NCI-H526 (cell line): ENCODE data around the gene SRSF4.
"Not testable (repeated sequence)": the region's sequence is repeated elsewhere in the genome, so short reads cannot be mapped to it uniquely, and the experiment has no call there.

Experiments used
- DNase-seq, 2 experiments: peaks; one replicate each; lab custom pipeline; 2025; lab: John Stamatoyannopoulos, UW

SRSF4 gene

GRCh38 chr1:29162476-29163138 is 19.1 kb downstream of the SRSF4 start:
- DNase-seq = no peak

- no peak for DNase-seq
These were observed 19.7 kb downstream of the SRSF4 start for GRCh38 chr1:29162025-29162424.

DNA sequence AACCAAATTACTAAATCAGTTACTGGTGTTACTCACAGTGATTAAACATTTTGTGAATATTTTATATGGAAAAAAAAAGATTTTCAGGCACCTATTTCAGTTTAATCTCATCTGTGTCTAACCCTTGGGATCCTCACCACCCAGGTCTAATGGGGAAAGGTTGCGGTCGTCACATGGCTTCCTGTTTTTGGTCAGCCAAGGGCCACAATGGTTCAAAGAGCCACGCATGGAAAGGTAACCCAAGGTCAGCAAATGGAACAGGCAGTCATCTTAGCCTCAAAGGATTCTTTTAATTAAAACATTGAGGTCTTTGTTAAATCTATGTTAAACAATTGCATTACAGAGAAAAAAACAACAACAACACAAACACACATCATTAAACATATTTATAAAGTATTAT is 21.9 kb downstream of the SRSF4 start:
- DNase-seq = no peak

GRCh38 chr1:29157269-29157601 is 24.5 kb downstream of the SRSF4 start:
- DNase-seq = no peak

DNA sequence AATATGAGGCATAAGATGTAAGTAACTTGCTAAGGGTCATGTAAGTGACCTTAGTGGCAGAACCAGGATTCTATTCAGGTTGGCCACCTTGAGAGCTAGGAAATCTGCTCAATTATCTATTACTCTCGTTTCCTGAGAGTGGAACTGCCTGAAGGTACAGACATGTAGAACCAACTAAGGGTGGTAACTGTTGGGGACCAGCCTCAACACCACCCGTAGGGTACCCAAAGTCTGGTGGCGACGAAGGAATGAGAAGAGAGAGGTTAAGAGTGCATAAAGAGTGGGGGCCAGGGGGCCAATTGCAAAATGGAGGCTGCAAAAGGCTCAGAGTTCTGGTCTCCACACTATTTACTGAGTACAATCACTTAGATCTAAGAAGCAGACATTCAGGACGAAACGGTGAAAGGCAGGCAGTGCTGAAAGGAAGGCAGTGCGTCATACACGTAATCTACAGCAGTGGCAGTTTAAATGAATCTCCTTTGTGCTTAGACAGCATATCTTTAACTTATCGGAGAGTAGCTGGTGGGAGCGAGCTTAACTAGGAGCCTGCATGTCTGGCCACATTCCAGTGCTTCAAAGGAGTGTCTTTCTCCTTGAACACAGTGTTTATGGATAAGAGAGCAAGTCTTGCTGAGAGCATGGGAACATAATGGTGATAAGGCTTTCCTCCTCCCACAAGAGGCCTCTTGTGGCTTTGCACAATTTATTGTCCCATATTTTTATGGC is 25.0 kb downstream of the SRSF4 start:
- DNase-seq = no peak

DNA sequence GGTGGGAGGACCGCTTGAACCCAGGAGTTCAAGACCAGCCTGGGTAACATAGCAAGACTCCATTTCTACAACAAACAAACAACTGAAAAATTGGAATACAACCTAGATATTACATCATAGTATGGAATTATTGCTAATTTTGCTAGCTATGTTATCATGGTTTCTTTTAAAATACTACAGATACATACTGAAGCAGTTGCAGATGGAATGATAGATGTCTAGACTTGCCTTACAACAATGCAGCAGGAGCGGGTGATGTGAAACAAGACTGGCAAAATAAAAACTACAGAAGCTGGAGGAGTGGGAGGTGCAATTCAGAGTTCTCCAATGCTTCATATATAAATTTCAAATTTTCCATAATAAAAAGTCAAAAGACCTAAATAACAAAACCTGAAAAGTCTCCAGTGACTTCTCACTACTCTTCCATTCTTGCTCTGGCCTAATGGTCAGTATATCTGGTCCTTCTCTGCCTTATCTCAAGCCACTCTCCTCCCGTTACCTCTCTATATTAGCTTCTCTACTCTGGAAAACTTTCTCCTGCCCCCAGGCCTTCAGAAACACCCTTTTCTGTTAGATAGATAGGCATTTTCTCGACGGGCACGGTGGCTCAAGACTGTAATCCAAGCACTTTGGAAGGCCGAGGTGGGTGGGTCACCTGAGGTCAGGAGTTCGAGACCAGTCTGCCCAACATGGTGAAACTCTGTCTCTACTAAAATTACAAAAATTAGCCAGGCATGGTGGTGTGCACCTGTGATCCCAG is 29.5 kb downstream of the SRSF4 start:
- no peak for DNase-seq

GRCh38 chr1:29150346-29150745 is 31.4 kb downstream of the SRSF4 start:
- DNase-seq = not testable (repeated sequence)

DNA sequence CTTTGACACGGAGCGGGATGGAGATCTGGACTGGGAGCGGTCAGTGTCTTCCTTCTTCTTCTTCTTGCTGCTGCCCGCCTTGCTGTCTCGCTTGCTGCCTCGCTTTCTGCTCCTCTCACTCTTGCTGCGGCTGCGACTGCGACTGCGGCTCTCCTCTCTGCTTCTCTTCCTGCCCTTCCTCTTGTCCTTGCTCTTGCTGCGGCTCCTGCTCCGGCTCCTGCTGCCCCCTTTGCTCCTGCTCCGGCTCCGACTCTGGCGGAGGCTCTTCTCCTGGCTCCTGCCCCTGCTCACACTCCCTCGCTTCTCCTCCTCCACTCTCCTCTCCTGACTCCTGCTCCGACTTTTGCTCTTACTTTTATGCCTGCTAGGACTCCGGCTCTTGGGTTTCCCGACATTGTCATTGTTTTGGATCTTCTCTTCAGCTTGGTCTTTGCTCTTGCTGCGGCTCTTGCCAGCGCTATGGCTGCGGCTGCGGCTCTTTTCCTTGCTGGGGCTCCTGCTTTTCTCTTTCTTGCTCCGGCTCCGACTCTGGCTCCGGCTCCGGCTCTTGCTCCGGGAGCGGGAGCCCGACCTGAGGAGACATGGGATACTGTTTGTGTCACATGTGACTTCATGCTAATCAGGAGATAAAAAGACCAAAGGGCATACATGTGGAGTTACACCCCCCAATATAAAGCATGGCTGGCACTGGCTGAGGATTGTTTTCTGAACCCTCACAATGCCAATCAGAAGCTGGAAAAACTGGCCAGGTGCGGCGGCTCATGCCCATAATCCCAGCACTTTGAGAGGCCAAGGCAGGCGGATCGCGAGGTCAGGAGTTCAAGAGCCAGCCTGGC is 32.8 kb downstream of the SRSF4 start:
- DNase-seq = no peak

- no peak for DNase-seq
These were observed 35.8 kb downstream of the SRSF4 start for GRCh38 chr1:29145739-29146437.

DNA sequence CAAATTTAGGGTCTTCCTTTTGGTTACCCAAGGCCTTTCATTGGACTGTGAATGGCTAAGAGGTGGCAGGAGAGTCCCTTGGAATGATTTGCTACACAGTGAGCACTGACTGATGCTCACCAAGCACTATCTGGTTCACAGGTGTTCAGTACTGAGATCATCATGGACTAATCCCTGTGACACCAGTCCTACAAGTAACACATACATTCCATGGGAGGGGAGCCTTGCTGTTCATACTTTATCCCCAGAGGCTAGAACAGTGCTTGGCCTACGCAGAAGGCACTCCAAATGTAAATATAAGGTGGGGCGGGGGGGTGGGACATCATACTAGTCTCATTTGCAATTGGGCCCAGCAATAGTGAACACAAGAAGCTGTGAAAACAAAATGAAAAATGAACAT is 37.5 kb downstream of the SRSF4 start:
- DNase-seq = no peak

DNA sequence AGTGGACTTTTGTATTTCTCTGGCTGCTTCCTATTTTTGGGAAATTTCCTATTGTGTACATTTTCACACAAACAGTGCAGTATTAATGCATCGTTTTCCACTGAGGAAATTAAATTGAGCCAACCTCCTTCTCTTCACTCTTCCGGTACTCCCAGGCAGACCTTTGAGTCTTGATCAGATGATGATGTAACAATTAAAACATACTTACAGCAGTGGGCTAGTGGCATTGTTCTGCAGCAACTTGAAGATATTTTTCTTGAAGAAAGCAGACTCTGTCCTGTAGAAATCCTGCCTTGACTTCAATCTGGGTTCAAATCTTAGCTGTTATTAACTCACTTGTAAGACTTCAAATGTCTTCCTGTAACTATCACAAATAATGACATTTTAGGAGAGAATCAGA is 39.0 kb downstream of the SRSF4 start:
- DNase-seq = no peak

GRCh38 chr1:29136391-29136915 is 45.2 kb downstream of the SRSF4 start:
- DNase-seq = peak in 1 of 2 experiments; percentile 63

DNA sequence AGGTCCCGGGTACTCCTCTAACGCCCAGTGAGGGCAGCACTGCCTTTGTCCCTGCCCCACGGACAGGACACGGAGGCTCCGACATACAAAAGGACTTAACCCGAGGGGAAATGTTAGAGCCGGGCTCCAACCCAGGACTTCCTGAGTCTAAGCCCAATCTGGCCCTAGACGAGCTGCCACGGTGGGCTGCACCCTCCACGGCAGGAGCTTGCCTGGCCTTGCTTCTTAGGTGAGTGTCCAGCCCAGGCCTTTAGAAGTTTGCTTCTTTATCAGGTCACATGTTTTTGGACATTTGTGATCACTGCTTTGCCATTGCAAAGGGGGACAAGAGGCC is 47.0 kb downstream of the SRSF4 start:
- no peak for DNase-seq

DNA sequence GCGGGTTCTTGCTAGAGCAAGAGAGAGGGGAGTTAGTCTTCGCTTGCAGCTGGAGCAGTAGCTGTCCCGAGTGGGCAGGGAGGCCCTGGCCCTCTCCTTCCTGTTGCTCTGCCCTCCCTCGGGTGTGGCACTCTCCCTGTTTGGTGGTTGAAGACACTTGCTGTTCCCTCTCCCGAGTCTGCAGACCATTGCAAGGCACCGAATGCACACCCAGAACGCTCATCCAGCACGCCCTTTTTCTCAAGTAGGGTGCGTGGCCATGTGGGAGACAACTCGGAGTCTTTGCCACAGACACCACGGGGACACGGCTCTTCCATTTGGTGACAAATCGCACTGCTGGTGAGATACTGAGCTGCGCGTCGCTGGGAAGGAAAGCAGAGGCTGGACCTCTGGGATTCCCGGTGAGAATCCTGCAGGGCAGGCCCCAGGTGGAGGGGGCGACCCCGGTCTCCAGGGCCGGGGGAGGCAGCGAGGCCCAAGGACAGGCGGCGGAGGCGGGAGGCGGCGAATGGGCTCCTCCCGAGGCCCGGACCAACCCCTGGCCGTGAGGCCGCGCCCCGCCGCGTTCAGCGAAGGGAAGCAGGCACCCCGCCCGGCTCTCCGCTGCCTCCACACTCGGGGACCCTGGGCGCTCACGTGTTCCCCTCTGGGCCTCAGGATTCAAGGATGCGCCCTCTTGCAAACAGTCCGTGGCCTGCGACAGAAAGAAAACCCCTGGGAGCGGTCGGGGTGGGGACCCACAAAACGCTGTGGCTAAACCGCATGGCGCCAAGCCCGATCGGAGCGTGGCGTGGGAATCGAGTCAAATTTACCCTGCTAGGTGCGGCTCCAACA is 47.6 kb downstream of the SRSF4 start:
- no peak for DNase-seq

- DNase-seq = not testable (repeated sequence)
These were observed 50.6 kb downstream of the SRSF4 start for GRCh38 chr1:29131056-29131455.

- DNase-seq = no peak
These were observed 51.8 kb downstream of the SRSF4 start for GRCh38 chr1:29129916-29130315.

- no peak for DNase-seq
These were observed 53.0 kb downstream of the SRSF4 start for GRCh38 chr1:29128739-29129138.

DNA sequence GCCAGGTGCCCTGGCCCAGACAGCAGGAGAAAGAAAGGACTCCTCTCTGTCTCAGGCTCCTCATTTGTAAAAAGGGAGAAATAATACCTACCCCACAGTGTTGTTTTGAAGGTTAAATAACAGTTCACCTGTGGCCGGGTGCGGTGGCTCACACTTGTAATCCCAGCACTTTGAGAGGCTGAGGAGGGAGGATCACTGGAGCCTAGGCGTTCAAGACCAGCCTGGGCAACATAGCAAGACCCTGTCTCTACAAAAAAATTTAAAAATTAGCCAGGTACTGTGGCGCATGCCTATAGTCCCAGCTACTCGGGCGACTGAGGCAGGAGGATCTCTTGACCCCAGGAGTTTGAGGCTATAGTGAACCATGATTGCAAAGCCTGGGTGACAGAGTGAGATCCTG is 55.5 kb downstream of the SRSF4 start:
- no peak for DNase-seq

- DNase-seq = no peak
These were observed 55.9 kb downstream of the SRSF4 start for GRCh38 chr1:29125788-29126187.

GRCh38 chr1:29125237-29125641 is 56.5 kb downstream of the SRSF4 start:
- no peak for DNase-seq
